Ovary (tissue), 9 donors: ENCODE data around the gene CASP9. TPM values are rescaled to one million over a fixed set of nuclear protein-coding genes. Genes with fewer than 3 reads are reported as not detected.

Source experiments
- DNase-seq, 5 donors: peaks; one replicate each; pipeline ENCODE4 v3.0.0-alpha.2; 2019 to 2020
- H3K27ac ChIP-seq, 2 donors: fragments of 200-600 bp; one replicate each; pipeline versions ENCODE4 v1.5.1 to v1.8.0; 2019 to 2022
- H3K27me3 ChIP-seq: fragments of 200-600 bp; one replicate; pipeline ENCODE4 v1.8.0; 2022
- H3K36me3 ChIP-seq: fragments of 200-600 bp; sonication (generic); one replicate; pipeline ENCODE4 v1.5.1; 2019
- H3K4me1 ChIP-seq: one replicate; pipeline ENCODE4 v1.8.1; 2013; ENCODE audit warnings: mild to moderate bottlenecking, moderate library complexity; ENCODE audit not compliant: insufficient read depth
- H3K4me3 ChIP-seq: fragments of 200-600 bp; sonication (generic); one replicate; pipeline ENCODE4 v1.5.1; 2017
- H3K9me3 ChIP-seq, 2 donors: fragments of 200-600 bp in 1 of 2; sonication (generic) in 1 of 2; one replicate each; pipeline versions ENCODE4 v1.5.1 to v1.8.1; 2013 to 2019; ENCODE audit warnings: mild to moderate bottlenecking in 1 of 2, moderate library complexity in 1 of 2
- EP300 ChIP-seq: sonication (generic); formaldehyde crosslinking; IDR thresholded peaks from one replicate; pipeline ENCODE4 v1.6.1; 2017; ENCODE audit warnings: antibody characterized with exemption
- POLR2A ChIP-seq: fragments of 450-650 bp; IDR thresholded peaks from one replicate; pipeline ENCODE4 v1.6.1; 2017; ENCODE audit warnings: antibody characterized with exemption, mild to moderate bottlenecking, moderate library complexity
- whole genome bisulfite sequencing, 3 donors: extraction: QIAGEN DNeasy Blood & Tissue Kit in 1 of 3; methylation state at CpG; one replicate each; pipeline versions ENCODE4 v1.1.5 to v1.1.7; 2013 to 2017; 5-methylcytosine and 5-hydroxymethylcytosine counted together
- intact Hi-C, 4 donors: fragments of 100-400 bp; cut with DNase I; formaldehyde crosslinking; loops; one replicate each; pipeline versions ENCODE4 v1.11.0 to v1.15.1; 2022 to 2023
- polyA plus RNA-seq, 2 donors: library from polyadenylated mRNA; stranded (reverse); fragments of 200-250 nt in 1 of 2; fragments of 350-450 nt in 1 of 2; fragmentation: Illumina TruSeq in 1 of 2; extraction: RNeasy Lipid Tissue Mini Kit (QIAGEN cat#74804) in 1 of 2; gene quantifications; one replicate each; pipeline ENCODE4 v1.2.3, GENCODE V29; 2013 to 2014
- total RNA-seq, 7 donors: library from RNA; depleted of rRNA in 2 of 7; stranded (reverse); fragments of >200 nt in 2 of 7; fragmentation: NEBNext Ultra II Directional in 3 of 7; extraction: Animal tissue kit (Norgen Biotek cat#: 25700) in 3 of 7; gene quantifications; one replicate each; pipeline versions ENCODE4 v1.1.0 to v1.2.4, GENCODE V29; 2016 to 2023
- TF ChIP-seq, protein P1 (sequence below), 3 donors: fragments of 450-650 bp in 2 of 3; fragments of 200-600 bp in 1 of 3; IDR thresholded peaks; one replicate each; pipeline versions ENCODE4 v1.5.1 to v1.8.0; 2016 to 2022; ENCODE audit warnings: antibody characterized with exemption in 3 of 3, mild to moderate bottlenecking in 1 of 3
- donor health status: DM: no; HTN: no; CAD: no; lungs with moderate emphysema.
- donor health status: DM: no; HTN: no; CAD: no.
- donor health status: Bipolar disorder and iron deficiency.
- donor health status: DM: yes; HTN: yes; CAD: no.
- donor health status: DM: no; HTN: no; CAD: no.
- donor health status: DM: yes; HTN: yes; CAD: no.

CASP9 gene
- total and polyA plus RNA-seq, 9 donors, result 13.4 to 62.0 (median 35.5) TPM

DNA sequence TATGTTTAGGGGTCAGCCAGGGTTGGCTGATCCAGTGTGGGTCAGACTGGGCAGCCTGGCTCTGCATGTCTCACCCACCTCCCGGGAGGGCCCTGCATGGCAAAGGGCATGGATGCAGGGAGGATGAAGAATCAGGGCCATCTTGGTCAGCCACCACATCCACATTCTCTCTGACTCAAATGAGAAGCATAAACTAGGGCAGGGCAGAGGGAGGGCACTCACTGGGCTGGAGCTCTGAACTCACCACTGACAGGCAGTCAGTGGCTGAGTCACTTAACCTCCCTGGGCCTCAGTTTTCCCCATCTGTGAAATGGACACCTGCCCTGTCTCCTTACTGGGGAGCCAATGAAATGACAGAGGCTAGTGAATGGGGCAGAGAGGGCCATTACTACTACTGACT lies 71.8 kb downstream of the CASP9 start:
- TF ChIP-seq, protein P1, sequence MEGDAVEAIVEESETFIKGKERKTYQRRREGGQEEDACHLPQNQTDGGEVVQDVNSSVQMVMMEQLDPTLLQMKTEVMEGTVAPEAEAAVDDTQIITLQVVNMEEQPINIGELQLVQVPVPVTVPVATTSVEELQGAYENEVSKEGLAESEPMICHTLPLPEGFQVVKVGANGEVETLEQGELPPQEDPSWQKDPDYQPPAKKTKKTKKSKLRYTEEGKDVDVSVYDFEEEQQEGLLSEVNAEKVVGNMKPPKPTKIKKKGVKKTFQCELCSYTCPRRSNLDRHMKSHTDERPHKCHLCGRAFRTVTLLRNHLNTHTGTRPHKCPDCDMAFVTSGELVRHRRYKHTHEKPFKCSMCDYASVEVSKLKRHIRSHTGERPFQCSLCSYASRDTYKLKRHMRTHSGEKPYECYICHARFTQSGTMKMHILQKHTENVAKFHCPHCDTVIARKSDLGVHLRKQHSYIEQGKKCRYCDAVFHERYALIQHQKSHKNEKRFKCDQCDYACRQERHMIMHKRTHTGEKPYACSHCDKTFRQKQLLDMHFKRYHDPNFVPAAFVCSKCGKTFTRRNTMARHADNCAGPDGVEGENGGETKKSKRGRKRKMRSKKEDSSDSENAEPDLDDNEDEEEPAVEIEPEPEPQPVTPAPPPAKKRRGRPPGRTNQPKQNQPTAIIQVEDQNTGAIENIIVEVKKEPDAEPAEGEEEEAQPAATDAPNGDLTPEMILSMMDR (IDR thresholded peaks at IDR 0.05), result no peak
- TF ChIP-seq EP300 (no peak), POLR2A (no peak)
- 83 to 100% (median 86%) methylated on average over 1 of the region's 1 CpG for WGBS, 3 donors
- H3K4me1 ChIP-seq, result no peaks in the 10 kb centered on the region
- H3K4me3 ChIP-seq, result no peak overlapping the region
- H3K9me3 ChIP-seq, result no peaks in the 10 kb centered on the region
- no peak for DNase-seq
- no peak overlapping the region for H3K27ac ChIP-seq
- no peaks in the 10 kb centered on the region for H3K27me3 ChIP-seq
- H3K36me3 ChIP-seq, result no peaks in the 10 kb centered on the region
- intact Hi-C loops, result no loop called here

- TF ChIP-seq POLR2A (no peak), EP300 (no peak)
- TF ChIP-seq, protein P1 (IDR thresholded peaks at IDR 0.05), result no peak
- intact Hi-C loops, result no loop called here
- 93 to 95% (median 95%) methylated on average over 6 of the region's 6 CpGs for WGBS, 3 donors
- Histone ChIP-seq H3K4me1 (no peaks in the 10 kb centered on the region), H3K9me3 (no peaks in the 10 kb centered on the region), H3K27ac (no peak overlapping the region), H3K36me3 (no peaks in the 10 kb centered on the region), H3K4me3 (no peak overlapping the region), H3K27me3 (no peaks in the 10 kb centered on the region)
- DNase-seq, result no peak
These were observed 72.8 kb downstream of the CASP9 start for GRCh38 chr1:15451014-15451722.

DNA sequence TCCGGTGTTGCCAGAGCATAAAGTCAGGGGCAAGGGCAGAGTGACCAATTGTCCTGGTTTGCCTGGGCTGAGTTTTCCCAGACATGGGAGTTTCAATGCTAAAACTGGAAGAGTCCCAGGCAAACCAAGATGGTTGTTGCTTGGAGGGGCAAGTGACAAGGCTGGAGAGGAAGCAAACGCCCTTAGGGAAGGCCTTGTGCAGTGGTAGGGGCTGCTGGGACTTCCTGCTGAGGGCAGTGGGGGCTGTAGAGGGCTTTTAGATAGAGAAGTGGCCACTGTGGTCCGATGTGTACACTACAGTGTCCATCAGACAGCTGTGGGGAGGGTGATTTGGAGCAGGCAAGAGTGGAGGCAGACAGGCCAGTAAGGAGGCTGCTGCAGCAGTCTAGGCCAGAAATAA lies 74.4 kb downstream of the CASP9 start:
- intact Hi-C loops, result no loop called here
- DNase-seq, result no peak
- no peaks in the 10 kb centered on the region for H3K4me1 ChIP-seq
- H3K27ac ChIP-seq, result no peak overlapping the region
- no peaks in the 10 kb centered on the region for H3K9me3 ChIP-seq
- H3K4me3 ChIP-seq, result no peak overlapping the region
- no peaks in the 10 kb centered on the region for H3K36me3 ChIP-seq
- H3K27me3 ChIP-seq, result no peaks in the 10 kb centered on the region
- TF ChIP-seq EP300, result no peak
- TF ChIP-seq, protein P1 (IDR thresholded peaks at IDR 0.05), result no peak
- TF ChIP-seq POLR2A, result no peak
- 76 to 81% (median 80%) methylated on average over 3 of the region's 3 CpGs for WGBS, 3 donors

DNA sequence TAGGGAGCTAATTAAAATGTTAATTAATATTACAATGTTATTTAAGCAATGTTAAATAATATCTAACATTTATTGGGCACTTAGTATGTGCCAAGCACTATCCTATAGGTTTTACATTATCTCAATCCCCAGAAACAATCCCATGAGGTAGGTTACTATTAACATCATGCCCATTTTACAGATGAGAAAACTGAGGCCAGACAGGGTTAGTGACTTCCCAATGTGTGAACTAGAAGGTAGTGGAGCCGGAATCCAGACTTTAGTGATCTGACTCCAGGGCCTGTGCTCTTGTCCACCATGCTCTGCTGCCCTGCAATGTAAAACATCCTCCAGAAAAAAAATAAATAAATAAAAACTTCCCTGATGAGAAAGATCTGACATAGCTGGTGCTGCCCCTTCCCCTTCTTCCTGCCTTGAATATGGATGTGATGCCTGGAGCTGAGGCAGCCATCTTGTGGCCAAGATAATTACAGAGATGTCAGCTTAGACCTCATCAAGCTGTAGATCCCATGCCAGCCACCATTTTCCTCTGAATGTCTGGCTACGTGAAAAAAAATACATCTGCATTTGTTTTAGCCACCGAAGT lies 75.0 kb downstream of the CASP9 start:
- Histone ChIP-seq H3K27me3 (no peaks in the 10 kb centered on the region), H3K4me1 (no peaks in the 10 kb centered on the region), H3K9me3 (no peaks in the 10 kb centered on the region), H3K27ac (no peak overlapping the region), H3K36me3 (no peaks in the 10 kb centered on the region), H3K4me3 (no peak overlapping the region)
- TF ChIP-seq, protein P1 (IDR thresholded peaks at IDR 0.05), result no peak
- no peak for DNase-seq
- WGBS, 3 donors, result 88 to 91% (median 89%) methylated on average over 3 of the region's 3 CpGs
- intact Hi-C loops, result no loop called here
